A549 (cell line): ENCODE data around the gene ALDH7A1. TPM values are rescaled to one million over a fixed set of nuclear protein-coding genes. Genes with fewer than 3 reads are reported as not detected.

Source experiments
- ATAC-seq, 2 experiments: fragments of 200-7000 bp in 1 of 2; fragments of >200 bp in 1 of 2; cut with Nextera tagmentation in 1 of 2; cut with Tn5 transposase in 1 of 2; 3 replicates each; pipeline versions ENCODE4 v1.8.0 to v1.9.1; 2018 to 2020; ENCODE audit warnings: mild to moderate bottlenecking in 1 of 2, moderate library complexity in 1 of 2
- CTCF ChIA-PET: fragments of 300-600 bp; sonication (Branson Sonifier 250); formaldehyde crosslinking; extraction: SDS; loops from one replicate; lab custom pipeline; 2021; ENCODE audit warnings: antibody characterized with exemption, inconsistent platforms; lab: Yijun Ruan, JAX
- POLR2A ChIA-PET: fragments of 350-600 bp; formaldehyde crosslinking; extraction: SDS; loops from one replicate; lab custom pipeline; 2021; ENCODE audit warnings: antibody characterized with exemption, inconsistent platforms; lab: Yijun Ruan, JAX
- DNase-seq, 2 experiments: peaks; one replicate each; pipeline versions ENCODE4 v3.0.0 to v3.0.0-alpha.2; 2011 to 2016; ENCODE audit warnings: low read depth in 1 of 2, low spot score in 1 of 2
- FAIRE-seq: peaks from 2 replicates; lab custom pipeline; 2011; peaks lifted over from hg19 to GRCh38; lab: Jason Lieb, UNC
- H3K27ac ChIP-seq, 2 experiments: fragments of >200 bp; sonication (Bioruptor Twin); formaldehyde crosslinking; 3 replicates each; pipeline ENCODE4 v1.5.1; 2016 to 2017
- H3K4me1 ChIP-seq: fragments of >200 bp; sonication (Bioruptor Twin); formaldehyde crosslinking; 3 replicates; pipeline ENCODE4 v1.6.1; 2016
- H3K4me2 ChIP-seq: fragments of >200 bp; sonication (Bioruptor Twin); formaldehyde crosslinking; 3 replicates; pipeline ENCODE4 v1.6.1; 2016
- H3K4me3 ChIP-seq: fragments of >200 bp; sonication (Bioruptor Twin); formaldehyde crosslinking; 3 replicates; pipeline ENCODE4 v1.5.1; 2016
- H3K9me3 ChIP-seq: fragments of >200 bp; sonication (Bioruptor Twin); formaldehyde crosslinking; 3 replicates; pipeline ENCODE4 v1.6.1; 2016
- ATOH8 ChIP-seq: fragments of 250-450 bp; sonication (Bioruptor Pico); IDR thresholded peaks from 2 replicates; pipeline ENCODE4 v1.5.0; 2020; ENCODE audit warnings: low read depth, mild to moderate bottlenecking, moderate library complexity
- BHLHE40 ChIP-seq: IDR thresholded peaks from 2 replicates; pipeline ENCODE4 v1.6.1; 2012; ENCODE audit warnings: low read depth, low read length, inconsistent platforms
- CBX8 ChIP-seq: fragments of 200-600 bp; sonication (generic); IDR thresholded peaks from 2 replicates; pipeline ENCODE4 v1.6.1; 2016
- CEBPB ChIP-seq, 2 experiments: fragments of >200 bp in 1 of 2; sonication (Bioruptor Twin) in 1 of 2; formaldehyde crosslinking in 1 of 2; IDR thresholded peaks; 2 replicates each; pipeline ENCODE4 v1.6.1; 2012 to 2016
- CHD2 ChIP-seq: fragments of 150-350 bp; IDR thresholded peaks from 2 replicates; pipeline ENCODE4 v1.6.1; 2014; ENCODE audit warnings: low read length; ENCODE audit not compliant: partially characterized antibody
- EHF ChIP-seq: fragments of 250-450 bp; sonication (Bioruptor Pico); IDR thresholded peaks from 2 replicates; pipeline ENCODE4 v1.5.0; 2020; ENCODE audit warnings: mild to moderate bottlenecking
- ELK1 ChIP-seq: fragments of 150-350 bp; IDR thresholded peaks from 2 replicates; pipeline ENCODE4 v1.6.1; 2014; ENCODE audit warnings: low read depth, mild to moderate bottlenecking, low read length
- EP300 ChIP-seq, 2 experiments: fragments of >200 bp; sonication (Bioruptor Twin); formaldehyde crosslinking; IDR thresholded peaks; 2 replicates in 1 of 2; 3 replicates in 1 of 2; pipeline ENCODE4 v1.6.1; 2016 to 2017
- FOXS1 ChIP-seq: fragments of 250-450 bp; sonication (Bioruptor Pico); IDR thresholded peaks from 2 replicates; pipeline ENCODE4 v1.5.0; 2020; ENCODE audit warnings: mild to moderate bottlenecking, moderate library complexity
- GATA3 ChIP-seq: IDR thresholded peaks from 2 replicates; pipeline ENCODE4 v1.6.1; 2012; ENCODE audit warnings: borderline replicate concordance
- HDAC2 ChIP-seq: fragments of 200-600 bp; sonication (generic); IDR thresholded peaks from 2 replicates; pipeline ENCODE4 v1.6.1; 2016
- HEYL ChIP-seq: fragments of 250-450 bp; sonication (Bioruptor Pico); IDR thresholded peaks from 2 replicates; pipeline ENCODE4 v1.8.0; 2021; ENCODE audit warnings: mild to moderate bottlenecking, moderate library complexity
- HOXA7 ChIP-seq: fragments of 250-450 bp; sonication (Bioruptor Pico); IDR thresholded peaks from 2 replicates; pipeline ENCODE4 v1.5.0; 2020; ENCODE audit warnings: mild to moderate bottlenecking, moderate library complexity
- HOXB13 ChIP-seq: fragments of 250-450 bp; sonication (Bioruptor Pico); IDR thresholded peaks from 2 replicates; pipeline ENCODE4 v1.5.0; 2020; ENCODE audit warnings: low read depth, mild to moderate bottlenecking, moderate library complexity
- JUN ChIP-seq, 2 experiments: fragments of >200 bp; sonication (Bioruptor Twin); formaldehyde crosslinking; IDR thresholded peaks; 2 replicates in 1 of 2; 3 replicates in 1 of 2; pipeline ENCODE4 v1.6.1; 2016 to 2017
- KDM5A ChIP-seq: fragments of 200-600 bp; sonication (generic); IDR thresholded peaks from 2 replicates; pipeline ENCODE4 v1.6.1; 2016; ENCODE audit warnings: antibody characterized with exemption, mild to moderate bottlenecking
- MAFK ChIP-seq: fragments of 450-650 bp; IDR thresholded peaks from 2 replicates; pipeline ENCODE4 v1.6.1; 2014; ENCODE audit not compliant: partially characterized antibody
- MYC ChIP-seq: IDR thresholded peaks from 2 replicates; pipeline ENCODE4 v1.6.1; 2012; ENCODE audit warnings: mild to moderate bottlenecking, inconsistent platforms, low read length, improper control_type of control experiment, borderline replicate concordance
- NFE2L2 ChIP-seq: fragments of 150-350 bp; conservative IDR thresholded peaks from 2 replicates; pipeline ENCODE4 v1.6.1; 2014; ENCODE audit warnings: low read length
- NPAS2 ChIP-seq: fragments of 250-450 bp; sonication (Bioruptor Pico); IDR thresholded peaks from 2 replicates; pipeline ENCODE4 v1.8.0; 2022; ENCODE audit warnings: mild to moderate bottlenecking, moderate library complexity, borderline replicate concordance
- PHF8 ChIP-seq: fragments of 200-600 bp; sonication (generic); IDR thresholded peaks from 2 replicates; pipeline ENCODE4 v1.6.1; 2016; ENCODE audit warnings: low read depth, mild to moderate bottlenecking, antibody characterized with exemption, moderate library complexity, borderline replicate concordance
- RARB ChIP-seq: fragments of 250-450 bp; sonication (Bioruptor Pico); IDR thresholded peaks from 2 replicates; pipeline ENCODE4 v1.8.0; 2021; ENCODE audit warnings: mild to moderate bottlenecking, moderate library complexity
- REST ChIP-seq: fragments of 200-600 bp; sonication (generic); IDR thresholded peaks from 2 replicates; pipeline ENCODE4 v1.6.1; 2016; ENCODE audit warnings: antibody characterized with exemption, mild to moderate bottlenecking, moderate library complexity
- RFX5 ChIP-seq: fragments of 450-650 bp; IDR thresholded peaks from 2 replicates; pipeline ENCODE4 v1.7.1; 2014; ENCODE audit warnings: antibody characterized with exemption, mild to moderate bottlenecking, moderate library complexity
- RNF2 ChIP-seq: fragments of 200-600 bp; sonication (generic); IDR thresholded peaks from 2 replicates; pipeline ENCODE4 v1.6.1; 2016; ENCODE audit warnings: low read depth, mild to moderate bottlenecking, antibody characterized with exemption, moderate library complexity, borderline replicate concordance
- SMC3 ChIP-seq: fragments of >200 bp; sonication (Bioruptor Twin); formaldehyde crosslinking; IDR thresholded peaks from 3 replicates; pipeline ENCODE4 v1.6.1; 2018; ENCODE audit warnings: inconsistent platforms
- SREBF2 ChIP-seq: fragments of 450-650 bp; IDR thresholded peaks from 2 replicates; pipeline ENCODE4 v1.6.1; 2014; ENCODE audit warnings: mild to moderate bottlenecking, moderate library complexity
- TFCP2L1 ChIP-seq: fragments of 250-450 bp; sonication (Bioruptor Pico); IDR thresholded peaks from 2 replicates; pipeline ENCODE4 v1.5.0; 2021; ENCODE audit warnings: mild to moderate bottlenecking
- TP53 ChIP-seq: fragments of 250-450 bp; sonication (Bioruptor Pico); IDR thresholded peaks from 2 replicates; pipeline ENCODE4 v1.5.0; 2021; ENCODE audit warnings: mild to moderate bottlenecking, moderate library complexity
- ZSCAN20 ChIP-seq: fragments of 250-450 bp; sonication (Bioruptor Pico); IDR thresholded peaks from 2 replicates; pipeline ENCODE4 v1.8.0; 2022; ENCODE audit warnings: mild to moderate bottlenecking, moderate library complexity
- WGBS: methylation state at CpG from one replicate; pipeline ENCODE4 v1.1.6; 2017; ENCODE audit errors: missing lambda C conversion rate; 5-methylcytosine and 5-hydroxymethylcytosine counted together
- polyA plus RNA-seq, 4 experiments: library from polyadenylated mRNA; depleted of rRNA in 3 of 4; stranded (reverse); fragments of >200 nt; fragmentation: RNase III in 1 of 4; extraction: RNeasy Plus Mini Kit Qiagen cat#74134 plus additional on column Dnase treatment in 1 of 4; gene quantifications; 2 replicates in 3 of 4; 3 replicates in 1 of 4; pipeline ENCODE4 v1.2.3, GENCODE V29; 2011 to 2017

Gene ALDH7A1
- polyA plus RNA-seq, 2 of the 4 experiments (the other 2 are of a cell fraction), result 72.4 to 99.2 TPM

GRCh38 chr5:126487596-126487995 lies 107.4 kb downstream of the ALDH7A1 start:
- CTCF ChIA-PET, result no interaction called here
- ATAC-seq, result no peak
- Histone ChIP-seq H3K27ac (no peak overlapping the region), H3K9me3 (no peaks in the 10 kb centered on the region), H3K4me3 (no peak overlapping the region)
- no peak for TF ChIP-seq RNF2
- no peak for TF ChIP-seq NPAS2 (CRISPR knock-in tag)
- no peak for TF ChIP-seq ZSCAN20 (CRISPR knock-in tag)
- no peak for TF ChIP-seq TFCP2L1 (CRISPR knock-in tag)
- TF ChIP-seq CBX8, result no peak
- TF ChIP-seq GATA3, result no peak
- TF ChIP-seq, all 56 proteins: peak for 0
- FAIRE-seq (no peak), DNase-seq (no peak)
- Histone ChIP-seq H3K4me1 (no peaks in the 10 kb centered on the region), H3K4me2 (no peak overlapping the region)
- POLR2A ChIA-PET, result no interaction called here

GRCh38 chr5:126486332-126486731 lies 108.7 kb downstream of the ALDH7A1 start:
- TF ChIP-seq SREBF2 (no peak), MAFK (no peak), BHLHE40 (no peak), CHD2 (no peak)
- POLR2A ChIA-PET, result no interaction called here
- no peak for ATAC-seq
- CTCF ChIA-PET, result interaction anchor here (0.7 to 1.0 kb wide), 2 partner anchors 12 to 53 kb away, joined by 3 read pairs; no protein-coding TSS in a partner anchor
- Histone ChIP-seq H3K4me1 (no peaks in the 10 kb centered on the region), H3K4me3 (no peak overlapping the region), H3K27ac (no peak overlapping the region), H3K9me3 (no peaks in the 10 kb centered on the region), H3K4me2 (no peak overlapping the region)
- no peak for FAIRE-seq
- no peak for DNase-seq
- WGBS, result 87% methylated on average over 3 of the region's 3 CpGs

- H3K4me2 ChIP-seq, result no peak overlapping the region
- no peak for ATAC-seq
- H3K4me1 ChIP-seq, result no peaks in the 10 kb centered on the region
- TF ChIP-seq NFE2L2 (no peak), GATA3 (no peak), HEYL (CRISPR knock-in tag) (no peak), MYC (no peak), PHF8 (no peak), KDM5A (no peak), ELK1 (no peak), CEBPB (IDR thresholded peaks at IDR 0.05) (no peak), SMC3 (no peak), ATOH8 (CRISPR knock-in tag) (no peak), HDAC2 (no peak), RNF2 (no peak), HOXA7 (CRISPR knock-in tag) (no peak)
- no peak overlapping the region for H3K4me3 ChIP-seq
- ChIA-PET POLR2A (no interaction called here), CTCF (no interaction called here)
- no peak for DNase-seq
- WGBS, result 78% methylated on average over 2 of the region's 2 CpGs
- FAIRE-seq, result no peak
- H3K9me3 ChIP-seq, result no peaks in the 10 kb centered on the region
- no peak overlapping the region for H3K27ac ChIP-seq
Measured at GRCh38 chr5:126484253-126484652, 110.8 kb downstream of the ALDH7A1 start.

GRCh38 chr5:126483156-126483555 lies 111.9 kb downstream of the ALDH7A1 start:
- no peak for FAIRE-seq
- no peaks in the 10 kb centered on the region for H3K9me3 ChIP-seq
- H3K4me2 ChIP-seq, result no peak overlapping the region
- WGBS, result 18% methylated on average over 3 of the region's 3 CpGs
- DNase-seq, result no peak
- no peaks in the 10 kb centered on the region for H3K4me1 ChIP-seq
- no peak for ATAC-seq
- ChIA-PET POLR2A (no interaction called here), CTCF (interaction anchor here (1.1 kb wide), 1 partner anchor 16 kb away, joined by 3 read pairs; no protein-coding TSS in a partner anchor)
- no peak overlapping the region for H3K4me3 ChIP-seq
- no peak overlapping the region for H3K27ac ChIP-seq
- no peak for TF ChIP-seq JUN (IDR thresholded peaks at IDR 0.05)
- no peak for TF ChIP-seq HOXB13 (CRISPR knock-in tag)
- no peak for TF ChIP-seq TP53 (CRISPR knock-in tag)
- TF ChIP-seq FOXS1 (CRISPR knock-in tag), result no peak
- no peak for TF ChIP-seq RFX5
- no peak for TF ChIP-seq EP300 (IDR thresholded peaks at IDR 0.05)
- no peak for TF ChIP-seq RARB (CRISPR knock-in tag)
- TF ChIP-seq REST, result no peak
- no peak for TF ChIP-seq EHF (CRISPR knock-in tag)
